CD14-positive monocyte (primary cell): ENCODE data around the gene TSPAN8. TPM values are rescaled to one million over a fixed set of nuclear protein-coding genes. Genes with fewer than 3 reads are reported as not detected.
A peak's percentile ranks its signal among the peaks of the same experiment; 100 is the strongest.

Source experiments
- DNase-seq, 3 donors: peaks; one replicate each; pipeline ENCODE4 v3.0.0-alpha.2; 2011 to 2022
- H2AFZ ChIP-seq: 2 replicates; pipeline ENCODE4 v1.6.0; 2012; ENCODE audit warnings: mild to moderate bottlenecking, low read depth, low read length, inconsistent platforms; ENCODE audit not compliant: insufficient read depth, poor library complexity, severe bottlenecking
- H3K27ac ChIP-seq, 2 donors: 1 replicate in 1 of 2; 2 replicates in 1 of 2; pipeline ENCODE4 v1.5.1; 2012 to 2013; ENCODE audit warnings: low read length in 2 of 2, control low read depth in 1 of 2, inconsistent platforms in 1 of 2, low read depth in 1 of 2, mild to moderate bottlenecking in 1 of 2
- H3K27me3 ChIP-seq, 2 donors: one replicate each; pipeline versions ENCODE4 v1.6.0 to v1.6.1; 2011 to 2013; ENCODE audit warnings: low read length in 2 of 2; ENCODE audit not compliant: control insufficient read depth in 2 of 2, insufficient read depth in 2 of 2
- H3K36me3 ChIP-seq, 2 donors: replicated peaks in 1 of 2; 1 replicate in 1 of 2; 2 replicates in 1 of 2; pipeline versions ENCODE4 v1.5.1 to v1.6.1; 2012 to 2013; ENCODE audit warnings: low read length in 2 of 2, control low read depth in 1 of 2, inconsistent platforms in 1 of 2, mild to moderate bottlenecking in 1 of 2; ENCODE audit not compliant: insufficient read depth in 2 of 2, control insufficient read depth in 1 of 2
- H3K4me1 ChIP-seq, 2 donors: 1 replicate in 1 of 2; 2 replicates in 1 of 2; pipeline versions ENCODE4 v1.5.1 to v1.6.1; 2012 to 2013; ENCODE audit warnings: low read length in 2 of 2, control low read depth in 1 of 2, inconsistent platforms in 1 of 2, mild to moderate bottlenecking in 1 of 2, moderate library complexity in 1 of 2; ENCODE audit not compliant: insufficient read depth in 2 of 2, control insufficient read depth in 1 of 2
- H3K4me2 ChIP-seq: replicated peaks from 2 replicates; pipeline ENCODE3; 2012; ENCODE audit warnings: low read length, moderate library complexity, mild to moderate bottlenecking; ENCODE audit not compliant: poor library complexity, severe bottlenecking; ENCODE audit errors: extremely low read depth
- H3K4me3 ChIP-seq, 3 experiments: fragments of 200-600 bp in 1 of 3; sonication (generic) in 1 of 3; replicated peaks in 1 of 3; 1 replicate in 2 of 3; 2 replicates in 1 of 3; pipeline ENCODE4 v1.5.1; 2011 to 2013; ENCODE audit warnings: low read length in 3 of 3, mild to moderate bottlenecking in 3 of 3, control low read depth in 2 of 3, low read depth in 2 of 3, inconsistent platforms in 1 of 3, moderate library complexity in 1 of 3
- H3K79me2 ChIP-seq: 2 replicates; pipeline ENCODE4 v1.6.0; 2012; ENCODE audit warnings: mild to moderate bottlenecking, control low read depth, inconsistent platforms, low read length, moderate library complexity; ENCODE audit not compliant: insufficient read depth
- H3K9ac ChIP-seq: 2 replicates; pipeline ENCODE4 v1.6.0; 2017; ENCODE audit warnings: low read length, mild to moderate bottlenecking; ENCODE audit not compliant: insufficient read depth, poor library complexity, severe bottlenecking
- H3K9me3 ChIP-seq, 2 donors: replicated peaks in 1 of 2; 1 replicate in 1 of 2; 2 replicates in 1 of 2; pipeline versions ENCODE4 v1.5.1 to v1.6.1; 2012 to 2013; ENCODE audit warnings: low read length in 2 of 2, control low read depth in 1 of 2; ENCODE audit not compliant: control insufficient read depth in 1 of 2, insufficient read depth in 1 of 2
- H4K20me1 ChIP-seq: 2 replicates; pipeline ENCODE4 v1.6.0; 2012; ENCODE audit warnings: mild to moderate bottlenecking, low read length, control low read depth, moderate library complexity; ENCODE audit not compliant: insufficient read depth
- H3K27ac Mint-ChIP-seq, 7 donors: one replicate each; pipeline ENCODE4 v1.8.0; 2020; ENCODE audit warnings: mild to moderate bottlenecking in 7 of 7, mixed read lengths in 7 of 7, moderate library complexity in 6 of 7, inconsistent platforms in 2 of 7
- H3K27me3 Mint-ChIP-seq, 3 donors: one replicate each; pipeline ENCODE4 v1.8.0; 2021 to 2022; ENCODE audit warnings: low read depth in 3 of 3, mild to moderate bottlenecking in 3 of 3, mixed read lengths in 3 of 3, moderate library complexity in 3 of 3, inconsistent platforms in 1 of 3
- H3K36me3 Mint-ChIP-seq, 2 donors: one replicate each; pipeline ENCODE4 v1.8.0; 2020; ENCODE audit warnings: mixed read lengths in 2 of 2, inconsistent platforms in 1 of 2, mild to moderate bottlenecking in 1 of 2
- H3K4me1 Mint-ChIP-seq: one replicate; pipeline ENCODE4 v1.8.0; 2020; ENCODE audit warnings: mild to moderate bottlenecking, mixed read lengths
- H3K4me3 Mint-ChIP-seq, 2 donors: one replicate each; pipeline ENCODE4 v1.8.0; 2020; ENCODE audit warnings: mild to moderate bottlenecking in 2 of 2, mixed read lengths in 2 of 2, moderate library complexity in 1 of 2
- H3K9me3 Mint-ChIP-seq, 7 donors: one replicate each; pipeline ENCODE4 v1.8.0; 2020 to 2022; ENCODE audit warnings: mixed read lengths in 7 of 7, mild to moderate bottlenecking in 6 of 7, moderate library complexity in 6 of 7, inconsistent platforms in 2 of 7
- WGBS: methylation state at CpG from one replicate; pipeline ENCODE4 v1.1.5; 2013; ENCODE audit warnings: missing lambda C conversion rate; ENCODE audit not compliant: insufficient coverage; 5-methylcytosine and 5-hydroxymethylcytosine counted together
- intact Hi-C, 2 donors: fragments of 100-400 bp; cut with micrococcal nuclease; formaldehyde crosslinking; loops; one replicate each; pipeline versions ENCODE4 v1.15.0 to v1.15.1; 2023
- polyA plus RNA-seq, 3 donors: library from polyadenylated mRNA; depleted of rRNA in 1 of 3; unstranded in 2 of 3; stranded (reverse) in 1 of 3; fragments of 300-500 nt in 2 of 3; fragments of >200 nt in 1 of 3; fragmentation: Illumina TruSeq in 2 of 3; gene quantifications; 1 replicate in 2 of 3; 2 replicates in 1 of 3; pipeline ENCODE4 v1.2.3, GENCODE V29; 2012 to 2021
- TF ChIP-seq, protein P1 (sequence below): fragments of 200-600 bp; IDR thresholded peaks from one replicate; pipeline ENCODE4 v1.8.0; 2022; ENCODE audit warnings: antibody characterized with exemption, mild to moderate bottlenecking

Gene TSPAN8
- polyA plus RNA-seq, 3 donors: not detected

DNA sequence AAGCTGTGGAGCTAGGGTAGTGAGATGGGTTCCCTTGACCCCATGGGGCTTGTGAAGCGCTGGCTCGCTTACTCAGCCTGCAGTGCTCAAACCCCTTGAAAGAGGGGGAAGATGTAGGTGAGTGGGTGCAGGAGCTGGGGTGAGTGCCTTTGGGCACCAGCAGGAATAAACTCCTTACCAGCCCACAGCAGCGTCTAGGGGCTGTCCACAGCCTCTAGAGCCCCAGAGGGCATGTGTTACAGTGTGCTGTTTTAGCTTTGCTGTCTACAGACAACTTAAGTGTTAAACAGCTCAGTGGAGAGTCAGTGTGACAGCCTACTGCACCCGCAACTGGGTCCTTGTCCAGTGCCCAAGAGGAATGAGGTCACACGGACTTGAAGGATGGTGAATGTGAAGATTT lies 48.0 kb downstream of the TSPAN8 start:
- Histone ChIP-seq H2AFZ (no peak overlapping the region), H3K9me3 (peaks cover 17 to 30% of the 10 kb centered on the region in 2 donors), H3K4me1 (no peaks in the 10 kb centered on the region), H3K4me2 (no peak overlapping the region), H3K27me3 (no peaks in the 10 kb centered on the region), H3K9ac (no peak overlapping the region), H4K20me1 (no peaks in the 10 kb centered on the region), H3K36me3 (no peaks in the 10 kb centered on the region), H3K4me3 (no peak overlapping the region), H3K27ac (no peak overlapping the region), H3K79me2 (no peaks in the 10 kb centered on the region)
- Mint-ChIP-seq H3K4me3 (no peak overlapping the region), H3K36me3 (no peaks in the 10 kb centered on the region), H3K4me1 (no peaks in the 10 kb centered on the region), H3K9me3 (peaks cover 10 to 22% (median 16%) of the 10 kb centered on the region in 7 donors), H3K27ac (peak overlapping the region in 1 of 7 donors; percentile 2), H3K27me3 (peaks cover 0 to 2% (median 1%) of the 10 kb centered on the region in 3 donors)
- DNase-seq: no peak
- WGBS: 95% methylated on average over 3 of the region's 5 CpGs
- TF ChIP-seq, protein P1, sequence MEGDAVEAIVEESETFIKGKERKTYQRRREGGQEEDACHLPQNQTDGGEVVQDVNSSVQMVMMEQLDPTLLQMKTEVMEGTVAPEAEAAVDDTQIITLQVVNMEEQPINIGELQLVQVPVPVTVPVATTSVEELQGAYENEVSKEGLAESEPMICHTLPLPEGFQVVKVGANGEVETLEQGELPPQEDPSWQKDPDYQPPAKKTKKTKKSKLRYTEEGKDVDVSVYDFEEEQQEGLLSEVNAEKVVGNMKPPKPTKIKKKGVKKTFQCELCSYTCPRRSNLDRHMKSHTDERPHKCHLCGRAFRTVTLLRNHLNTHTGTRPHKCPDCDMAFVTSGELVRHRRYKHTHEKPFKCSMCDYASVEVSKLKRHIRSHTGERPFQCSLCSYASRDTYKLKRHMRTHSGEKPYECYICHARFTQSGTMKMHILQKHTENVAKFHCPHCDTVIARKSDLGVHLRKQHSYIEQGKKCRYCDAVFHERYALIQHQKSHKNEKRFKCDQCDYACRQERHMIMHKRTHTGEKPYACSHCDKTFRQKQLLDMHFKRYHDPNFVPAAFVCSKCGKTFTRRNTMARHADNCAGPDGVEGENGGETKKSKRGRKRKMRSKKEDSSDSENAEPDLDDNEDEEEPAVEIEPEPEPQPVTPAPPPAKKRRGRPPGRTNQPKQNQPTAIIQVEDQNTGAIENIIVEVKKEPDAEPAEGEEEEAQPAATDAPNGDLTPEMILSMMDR: no peak
- intact Hi-C loops: no loop called here

GRCh38 chr12:71108355-71108754 lies 49.4 kb downstream of the TSPAN8 start:
- Histone ChIP-seq H3K27me3 (no peaks in the 10 kb centered on the region), H3K27ac (no peak overlapping the region), H3K9ac (no peak overlapping the region), H3K36me3 (no peaks in the 10 kb centered on the region), H4K20me1 (no peaks in the 10 kb centered on the region), H3K4me1 (no peaks in the 10 kb centered on the region), H3K4me2 (no peak overlapping the region), H3K4me3 (no peak overlapping the region), H3K79me2 (no peaks in the 10 kb centered on the region), H2AFZ (no peak overlapping the region), H3K9me3 (peaks cover 17 to 35% of the 10 kb centered on the region in 2 donors)
- Mint-ChIP-seq H3K36me3 (no peaks in the 10 kb centered on the region), H3K27me3 (peaks cover 0 to 2% (median 1%) of the 10 kb centered on the region in 3 donors), H3K4me3 (no peak overlapping the region), H3K4me1 (no peaks in the 10 kb centered on the region), H3K27ac (no peak overlapping the region), H3K9me3 (peaks cover 7 to 28% (median 15%) of the 10 kb centered on the region in 7 donors)
- WGBS: no CpG with 5 or more reads among the region's 3 CpGs
- DNase-seq: no peak
- intact Hi-C loops: no loop called here
- TF ChIP-seq, protein P1: no peak
